Measurements from ENCODE around the gene CSMD2. TPM values are rescaled to one million over a fixed set of nuclear protein-coding genes. Genes with fewer than 3 reads are reported as not detected.

CSMD2 gene
- total RNA-seq, 4 donors from 2014 or later = 0.09 to 0.20 TPM; not detected in 2

DNA sequence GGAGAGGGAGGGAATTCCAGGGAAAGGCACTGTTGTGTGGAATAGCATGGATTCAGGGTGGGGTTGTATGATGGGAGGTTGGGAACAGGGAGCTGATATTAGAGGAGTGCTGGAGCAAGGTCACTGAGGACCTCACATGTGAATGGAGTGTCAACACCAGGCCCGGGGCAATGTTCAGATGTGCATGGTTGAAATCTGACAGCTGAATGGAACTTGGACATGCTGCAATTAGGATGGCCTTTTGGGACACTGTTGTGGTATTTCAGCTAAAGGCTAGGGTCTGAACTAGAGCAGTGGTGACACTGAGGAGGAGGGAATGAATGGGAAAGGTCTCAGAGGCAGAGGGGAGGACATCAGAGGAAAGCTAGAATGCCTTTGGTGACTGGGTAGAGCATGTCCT lies 667.6 kb downstream of the CSMD2 start:
- peaks cover 4 to 45% (median 6%) of the 10 kb centered on the region in 3 donors for H3K9me3 ChIP-seq
- in situ Hi-C loops (cut with MboI; ENCODE audit: low sequenced_read_pairs in 4 of 4) = no loop called here

DNA sequence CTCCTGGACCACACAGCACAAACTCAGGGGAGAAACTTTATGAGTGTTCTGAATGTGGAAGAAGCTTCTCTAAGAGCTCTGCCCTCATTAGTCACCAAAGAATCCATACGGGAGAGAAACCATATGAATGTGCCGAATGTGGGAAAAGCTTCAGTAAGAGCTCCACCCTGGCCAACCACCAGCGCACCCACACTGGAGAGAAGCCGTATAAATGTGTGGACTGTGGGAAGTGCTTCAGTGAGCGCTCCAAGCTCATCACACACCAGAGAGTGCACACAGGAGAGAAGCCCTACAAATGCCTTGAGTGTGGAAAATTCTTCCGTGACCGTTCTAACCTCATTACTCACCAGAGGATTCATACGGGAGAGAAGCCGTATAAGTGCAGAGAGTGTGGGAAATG lies 670.1 kb downstream of the CSMD2 start:
- Histone ChIP-seq H3K4me3 (peak overlapping the region in 1 of 4 donors; percentile 29), H3K27me3 (no peaks in the 10 kb centered on the region), H3K4me1 (no peaks in the 10 kb centered on the region), H3K9me3 (peaks cover 4 to 45% (median 6%) of the 10 kb centered on the region in 3 donors), H3K36me3 (peaks cover 12 to 68% of the 10 kb centered on the region in 2 donors), H3K27ac (no peak overlapping the region)
- intact Hi-C loops (cut with DNase I; ENCODE audit: low total_unique reads) = no loop called here
- no peak for TF ChIP-seq POLR2A (IDR thresholded peaks at IDR 0.05)
- TF ChIP-seq, protein P1, sequence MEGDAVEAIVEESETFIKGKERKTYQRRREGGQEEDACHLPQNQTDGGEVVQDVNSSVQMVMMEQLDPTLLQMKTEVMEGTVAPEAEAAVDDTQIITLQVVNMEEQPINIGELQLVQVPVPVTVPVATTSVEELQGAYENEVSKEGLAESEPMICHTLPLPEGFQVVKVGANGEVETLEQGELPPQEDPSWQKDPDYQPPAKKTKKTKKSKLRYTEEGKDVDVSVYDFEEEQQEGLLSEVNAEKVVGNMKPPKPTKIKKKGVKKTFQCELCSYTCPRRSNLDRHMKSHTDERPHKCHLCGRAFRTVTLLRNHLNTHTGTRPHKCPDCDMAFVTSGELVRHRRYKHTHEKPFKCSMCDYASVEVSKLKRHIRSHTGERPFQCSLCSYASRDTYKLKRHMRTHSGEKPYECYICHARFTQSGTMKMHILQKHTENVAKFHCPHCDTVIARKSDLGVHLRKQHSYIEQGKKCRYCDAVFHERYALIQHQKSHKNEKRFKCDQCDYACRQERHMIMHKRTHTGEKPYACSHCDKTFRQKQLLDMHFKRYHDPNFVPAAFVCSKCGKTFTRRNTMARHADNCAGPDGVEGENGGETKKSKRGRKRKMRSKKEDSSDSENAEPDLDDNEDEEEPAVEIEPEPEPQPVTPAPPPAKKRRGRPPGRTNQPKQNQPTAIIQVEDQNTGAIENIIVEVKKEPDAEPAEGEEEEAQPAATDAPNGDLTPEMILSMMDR (IDR thresholded peaks at IDR 0.05 in 4 of 5, conservative IDR thresholded peaks at IDR 0.05 in 1 of 5) = no peak
- DNase-seq = no peak
- no peak for ATAC-seq
- in situ Hi-C loops (cut with MboI; ENCODE audit: low sequenced_read_pairs in 4 of 4) = no loop called here

More for the DNA sequence above, 667.6 kb downstream of the CSMD2 start:
- intact Hi-C loops (cut with DNase I; ENCODE audit: low total_unique reads) = no loop called here
- H3K36me3 ChIP-seq = peaks cover 12 to 43% of the 10 kb centered on the region in 2 donors
- H3K27ac ChIP-seq = no peak overlapping the region
- no peaks in the 10 kb centered on the region for H3K27me3 ChIP-seq
- no peak overlapping the region for H3K4me3 ChIP-seq
- no peaks in the 10 kb centered on the region for H3K4me1 ChIP-seq
- DNase-seq (no peak), ATAC-seq (no peak)
- TF ChIP-seq POLR2A (IDR thresholded peaks at IDR 0.05) = no peak
- TF ChIP-seq, protein P1 (IDR thresholded peaks at IDR 0.05 in 4 of 5, conservative IDR thresholded peaks at IDR 0.05 in 1 of 5) = no peak

DNA sequence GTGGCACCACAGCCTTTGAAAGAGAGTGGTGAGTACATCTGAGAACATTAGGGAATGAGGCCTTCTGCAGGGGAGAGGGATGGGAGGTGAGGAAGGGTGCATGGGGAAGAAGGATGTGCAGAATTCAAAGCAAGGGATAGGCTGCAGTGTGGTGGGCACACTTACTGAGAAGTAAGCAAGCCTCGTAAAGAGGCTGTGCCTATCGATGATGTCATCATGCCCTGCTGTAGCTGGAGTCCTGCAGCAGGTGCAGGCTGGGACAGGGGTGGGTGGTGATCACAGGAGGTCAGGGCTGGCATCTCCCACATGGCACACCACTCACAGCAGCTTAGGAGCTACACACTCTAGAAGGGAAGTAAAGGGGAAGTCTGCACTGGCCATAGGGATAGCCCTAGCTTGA lies 676.4 kb downstream of the CSMD2 start:
- in situ Hi-C loops (cut with MboI; ENCODE audit: low sequenced_read_pairs in 4 of 4) (no loop called here), intact Hi-C loops (cut with DNase I; ENCODE audit: low total_unique reads) (no loop called here)
- Histone ChIP-seq H3K4me3 (no peak overlapping the region), H3K4me1 (no peaks in the 10 kb centered on the region), H3K27me3 (no peaks in the 10 kb centered on the region), H3K27ac (no peak overlapping the region), H3K9me3 (peaks cover 0 to 4% (median 0%) of the 10 kb centered on the region in 3 donors), H3K36me3 (peaks cover 0 to 73% of the 10 kb centered on the region in 2 donors)
- DNase-seq = no peak
- ATAC-seq = no peak
- TF ChIP-seq POLR2A (IDR thresholded peaks at IDR 0.05) = no peak
- TF ChIP-seq, protein P1 (IDR thresholded peaks at IDR 0.05 in 4 of 5, conservative IDR thresholded peaks at IDR 0.05 in 1 of 5) = no peak

DNA sequence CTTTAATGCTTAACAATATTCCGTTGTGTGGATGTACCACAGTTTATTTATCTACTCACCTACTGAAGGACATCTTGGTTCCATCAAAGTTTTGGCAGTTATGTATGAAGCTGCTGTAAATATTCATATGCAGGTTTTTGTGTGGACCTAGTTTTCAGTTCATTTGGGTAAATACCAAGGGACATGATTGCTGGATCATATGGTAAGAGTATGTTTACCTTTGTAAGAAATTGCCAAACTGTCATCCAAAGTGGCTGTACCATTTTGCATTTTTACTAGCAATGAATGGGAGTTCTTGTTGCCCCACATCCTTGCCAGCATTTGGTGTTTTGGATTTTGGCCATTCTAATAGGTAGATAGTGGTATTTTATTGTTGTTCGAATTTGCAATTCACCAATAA lies 682.6 kb downstream of the CSMD2 start:
- in situ Hi-C loops (cut with MboI; ENCODE audit: low sequenced_read_pairs in 4 of 4) = no loop called here
- TF ChIP-seq POLR2A (IDR thresholded peaks at IDR 0.05) = no peak
- TF ChIP-seq, protein P1 (IDR thresholded peaks at IDR 0.05 in 4 of 5, conservative IDR thresholded peaks at IDR 0.05 in 1 of 5) = no peak
- intact Hi-C loops (cut with DNase I; ENCODE audit: low total_unique reads) = no loop called here
- H3K36me3 ChIP-seq = peaks cover 0 to 46% of the 10 kb centered on the region in 2 donors
- no peak overlapping the region for H3K27ac ChIP-seq
- no peaks in the 10 kb centered on the region for H3K27me3 ChIP-seq
- no peaks in the 10 kb centered on the region for H3K4me1 ChIP-seq
- ATAC-seq (no peak), DNase-seq (no peak)
- H3K9me3 ChIP-seq = no peaks in the 10 kb centered on the region
- H3K4me3 ChIP-seq = no peak overlapping the region

DNA sequence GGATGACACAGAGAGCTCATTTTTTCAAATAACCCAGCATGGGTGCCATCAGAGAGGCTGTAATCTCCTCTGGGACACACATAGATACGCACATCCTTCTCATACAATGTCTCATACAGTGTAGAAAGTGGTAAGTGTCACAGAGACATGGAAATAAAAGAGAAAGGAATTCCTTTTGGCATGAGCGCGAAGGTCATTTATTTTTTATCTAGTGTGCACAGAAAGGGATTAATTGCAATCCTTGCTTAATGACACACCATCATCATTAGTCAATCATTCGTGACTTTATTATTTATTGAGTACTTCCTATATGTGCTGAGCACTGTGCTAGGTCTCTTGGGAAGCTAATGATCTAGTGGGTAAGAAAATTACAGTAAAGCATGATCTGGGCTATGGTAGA lies 687.6 kb downstream of the CSMD2 start:
- H3K27me3 ChIP-seq = no peaks in the 10 kb centered on the region
- H3K4me1 ChIP-seq = peaks cover 16 to 22% of the 10 kb centered on the region in 2 donors
- no peak for TF ChIP-seq POLR2A (IDR thresholded peaks at IDR 0.05)
- TF ChIP-seq, protein P1 (IDR thresholded peaks at IDR 0.05 in 4 of 5, conservative IDR thresholded peaks at IDR 0.05 in 1 of 5) = no peak
- H3K27ac ChIP-seq = no peak overlapping the region
- intact Hi-C loops (cut with DNase I; ENCODE audit: low total_unique reads) = no loop called here
- ATAC-seq (no peak), DNase-seq (no peak)
- in situ Hi-C loops (cut with MboI; ENCODE audit: low sequenced_read_pairs in 4 of 4) = loop anchor here in 1 of 4 donors (10.0 kb wide), 1 partner anchor 103 kb away; no protein-coding TSS in a partner anchor
- no peak overlapping the region for H3K4me3 ChIP-seq
- no peaks in the 10 kb centered on the region for H3K9me3 ChIP-seq
- H3K36me3 ChIP-seq = peaks cover 0 to 29% of the 10 kb centered on the region in 2 donors

All from gastrocnemius medialis (tissue), 4 donors.